Gastroesophageal sphincter (tissue), 4 donors: ENCODE data around the gene TOMM22. TPM values are rescaled to one million over a fixed set of nuclear protein-coding genes. Genes with fewer than 3 reads are reported as not detected.

ENCODE experiments used
- ATAC-seq: fragments of 150-250 bp; one replicate; pipeline ENCODE4 v1.9.1; 2016; ENCODE audit warnings: mild to moderate bottlenecking, moderate library complexity
- H3K27ac ChIP-seq, 4 donors: fragments of 200-600 bp; sonication (generic) in 3 of 4; 1 replicate in 3 of 4; 2 replicates in 1 of 4; pipeline ENCODE4 v1.5.1; 2016 to 2019
- H3K27me3 ChIP-seq: fragments of 200-600 bp; sonication (generic); one replicate; pipeline ENCODE4 v1.5.1; 2019
- H3K36me3 ChIP-seq, 2 donors: fragments of 200-600 bp; sonication (generic); one replicate each; pipeline ENCODE4 v1.5.1; 2019; ENCODE audit warnings: control low read depth in 1 of 2
- H3K4me1 ChIP-seq, 3 donors: fragments of 200-600 bp; sonication (generic); 1 replicate in 2 of 3; 2 replicates in 1 of 3; pipeline ENCODE4 v1.5.1; 2016 to 2019; ENCODE audit warnings: control low read depth in 2 of 3
- H3K4me3 ChIP-seq, 2 donors: fragments of 200-600 bp; sonication (generic); one replicate each; pipeline ENCODE4 v1.5.1; 2019; ENCODE audit warnings: mild to moderate bottlenecking in 1 of 2, moderate library complexity in 1 of 2
- H3K9me3 ChIP-seq, 3 donors: fragments of 200-600 bp; sonication (generic); one replicate each; pipeline ENCODE4 v1.5.1; 2017 to 2019; ENCODE audit warnings: control low read depth in 2 of 3
- CTCF ChIP-seq, 4 experiments: fragments of 200-600 bp in 2 of 4; fragments of 450-650 bp in 2 of 4; sonication (generic) in 1 of 4; IDR thresholded peaks; one replicate each; pipeline ENCODE4 v1.5.1; 2017 to 2019; ENCODE audit warnings: antibody characterized with exemption in 4 of 4, mild to moderate bottlenecking in 2 of 4, moderate library complexity in 2 of 4
- EP300 ChIP-seq: sonication (generic); formaldehyde crosslinking; IDR thresholded peaks from one replicate; pipeline ENCODE4 v1.6.1; 2017; ENCODE audit warnings: antibody characterized with exemption, mild to moderate bottlenecking
- POLR2A ChIP-seq, 2 donors: fragments of 450-650 bp; IDR thresholded peaks; one replicate each; pipeline ENCODE4 v1.6.1; 2017; ENCODE audit warnings: antibody characterized with exemption in 2 of 2, mild to moderate bottlenecking in 2 of 2, moderate library complexity in 1 of 2
- POLR2AphosphoS5 ChIP-seq: sonication (generic); formaldehyde crosslinking; IDR thresholded peaks from one replicate; pipeline ENCODE4 v1.6.1; 2017; ENCODE audit warnings: antibody characterized with exemption
- WGBS, 2 donors: methylation state at CpG; one replicate each; pipeline ENCODE4 v1.1.5; 2018; ENCODE audit warnings: low coverage in 1 of 2; 5-methylcytosine and 5-hydroxymethylcytosine counted together
- total RNA-seq, 4 donors: library from RNA; depleted of rRNA; stranded (reverse); fragments of >200 nt; gene quantifications; one replicate each; pipeline ENCODE4 v1.1.0, GENCODE V29; 2016

The TOMM22 gene
- total RNA-seq, 4 donors from 2014 or later: 29.6 to 41.2 (median 32.2) TPM

- 62 to 78% methylated on average over 2 to 3 of the region's 3 CpGs for WGBS, 2 donors
- Histone ChIP-seq H3K27ac (no peak overlapping the region), H3K9me3 (no peaks in the 10 kb centered on the region), H3K36me3 (peaks cover 0 to 28% of the 10 kb centered on the region in 2 donors), H3K4me1 (peaks cover 6 to 72% (median 14%) of the 10 kb centered on the region in 3 donors), H3K4me3 (no peak overlapping the region), H3K27me3 (no peaks in the 10 kb centered on the region)
- ATAC-seq: no peak
- TF ChIP-seq EP300 (no peak), POLR2AphosphoS5 (no peak), POLR2A (IDR thresholded peaks at IDR 0.05) (no peak), CTCF (IDR thresholded peaks at IDR 0.05) (no peak)
Observed at GRCh38 chr22:38709306-38709705, 27.5 kb downstream of the TOMM22 start.

DNA sequence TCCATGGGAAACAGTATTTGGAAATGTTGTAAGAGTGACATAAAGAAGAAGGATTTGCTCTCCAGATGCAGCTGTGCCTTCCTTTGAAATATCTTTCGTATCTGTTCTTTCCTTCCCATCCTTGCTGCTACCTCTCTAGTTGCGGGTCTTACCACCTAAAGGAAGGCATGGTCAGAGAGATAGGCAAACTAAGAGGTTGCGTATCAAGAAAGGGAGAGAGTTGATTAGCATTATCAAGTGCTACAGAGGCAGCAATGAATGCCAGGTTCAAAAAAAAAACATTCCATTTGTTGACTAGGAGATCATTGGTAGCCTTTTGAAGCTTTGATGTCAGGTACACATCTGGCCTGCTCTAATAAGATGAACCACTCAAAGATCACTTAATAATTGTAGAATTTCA lies 28.6 kb downstream of the TOMM22 start:
- Histone ChIP-seq H3K27ac (no peak overlapping the region), H3K27me3 (no peaks in the 10 kb centered on the region), H3K4me1 (peaks cover 6 to 72% (median 14%) of the 10 kb centered on the region in 3 donors), H3K36me3 (peaks cover 0 to 34% of the 10 kb centered on the region in 2 donors), H3K9me3 (no peaks in the 10 kb centered on the region), H3K4me3 (no peak overlapping the region)
- 100% methylated on average over 1 to 3 of the region's 3 CpGs for WGBS, 2 donors
- ATAC-seq: no peak
- TF ChIP-seq POLR2A (IDR thresholded peaks at IDR 0.05): no peak
- no peak for TF ChIP-seq EP300
- TF ChIP-seq POLR2AphosphoS5: no peak
- no peak for TF ChIP-seq CTCF (IDR thresholded peaks at IDR 0.05)

- H3K4me1 ChIP-seq: peaks cover 6 to 74% (median 14%) of the 10 kb centered on the region in 3 donors
- no peak for ATAC-seq
- H3K27me3 ChIP-seq: no peaks in the 10 kb centered on the region
- TF ChIP-seq EP300: no peak
- no peak overlapping the region for H3K4me3 ChIP-seq
- WGBS, 2 donors: 60 to 84% methylated on average over 2 to 3 of the region's 3 CpGs
- H3K36me3 ChIP-seq: peaks cover 0 to 39% of the 10 kb centered on the region in 2 donors
- H3K27ac ChIP-seq: no peak overlapping the region
- no peaks in the 10 kb centered on the region for H3K9me3 ChIP-seq
Observed at GRCh38 chr22:38710866-38711265, 29.1 kb downstream of the TOMM22 start.

DNA sequence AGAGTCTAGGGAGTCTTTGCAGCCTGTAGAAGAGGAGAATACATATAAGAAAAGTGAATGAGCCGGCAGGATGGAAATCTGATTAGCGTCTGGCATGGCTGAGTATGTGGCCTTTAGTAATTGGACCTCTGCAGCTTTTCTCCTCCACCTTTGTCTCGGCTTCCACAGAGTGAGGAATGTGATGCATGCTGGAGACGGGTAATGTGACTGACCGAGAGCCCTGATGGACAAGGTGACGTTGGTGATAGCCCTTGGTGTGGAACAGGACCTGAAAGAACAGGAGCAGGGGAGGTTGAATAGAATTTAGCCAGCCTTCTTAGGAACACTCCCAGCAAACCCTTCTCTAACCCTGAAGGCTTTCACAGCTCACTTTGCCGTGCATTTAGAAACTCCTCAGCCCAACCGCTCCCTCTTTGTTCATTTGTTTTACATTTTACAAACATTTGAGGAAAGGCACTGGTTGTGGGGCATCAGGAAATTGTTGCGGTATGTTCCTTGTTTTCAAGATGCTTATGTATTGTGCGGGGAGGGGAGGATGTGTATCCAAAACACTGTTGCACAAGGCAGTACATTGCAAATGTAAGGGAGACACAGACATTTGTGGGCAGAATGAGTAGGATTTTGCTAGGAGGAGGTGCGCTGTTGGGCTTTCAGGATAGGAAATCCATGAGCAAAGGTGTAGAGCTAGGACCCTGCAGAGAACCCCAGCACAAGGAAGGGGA lies 30.9 kb downstream of the TOMM22 start:
- Histone ChIP-seq H3K4me1 (peaks cover 0 to 63% (median 8%) of the 10 kb centered on the region in 3 donors), H3K36me3 (peaks cover 0 to 57% of the 10 kb centered on the region in 2 donors), H3K27ac (no peak overlapping the region), H3K9me3 (no peaks in the 10 kb centered on the region), H3K27me3 (no peaks in the 10 kb centered on the region), H3K4me3 (no peak overlapping the region)
- ATAC-seq: no peak
- WGBS, 2 donors: 64 to 89% methylated on average over 3 to 11 of the region's 11 CpGs
- TF ChIP-seq CTCF (IDR thresholded peaks at IDR 0.05) (no peak), POLR2AphosphoS5 (no peak), EP300 (no peak), POLR2A (IDR thresholded peaks at IDR 0.05) (no peak)

- peaks cover 0 to 62% of the 10 kb centered on the region in 2 donors for H3K36me3 ChIP-seq
- no peak for ATAC-seq
- H3K9me3 ChIP-seq: no peaks in the 10 kb centered on the region
- WGBS, 2 donors: 80 to 90% methylated on average over 1 to 8 of the region's 8 CpGs
- no peak overlapping the region for H3K4me3 ChIP-seq
- H3K4me1 ChIP-seq: peaks cover 0 to 61% (median 4%) of the 10 kb centered on the region in 3 donors
- H3K27ac ChIP-seq: no peak overlapping the region
- no peaks in the 10 kb centered on the region for H3K27me3 ChIP-seq
- TF ChIP-seq EP300: no peak
- TF ChIP-seq CTCF (IDR thresholded peaks at IDR 0.05): no peak
- no peak for TF ChIP-seq POLR2A (IDR thresholded peaks at IDR 0.05)
- no peak for TF ChIP-seq POLR2AphosphoS5
Observed at GRCh38 chr22:38713921-38714320, 32.2 kb downstream of the TOMM22 start.
